B cell (primary cell): ENCODE data around the gene AOAH. TPM values are rescaled to one million over a fixed set of nuclear protein-coding genes. Genes with fewer than 3 reads are reported as not detected.

Source experiments
- ATAC-seq: fragments of 200-7000 bp; cut with Tn5 transposase; one replicate; pipeline ENCODE4 v1.10.0; 2021; ENCODE audit warnings: low read depth, mild to moderate bottlenecking, moderate number of reproducible peaks, moderate library complexity
- CTCF ChIA-PET: fragments of 350-600 bp; sonication (Branson Sonifier 250); formaldehyde crosslinking; loops from one replicate; lab custom pipeline; 2021; ENCODE audit warnings: antibody characterized with exemption, inconsistent platforms; lab: Charles Lee
- POLR2A ChIA-PET: fragments of 350-600 bp; sonication (Branson Sonifier 250); formaldehyde crosslinking; loops from one replicate; lab custom pipeline; 2021; ENCODE audit warnings: antibody characterized with exemption; lab: Charles Lee
- DNase-seq: peaks from one replicate; pipeline ENCODE4 v3.0.0; 2013
- H2AFZ ChIP-seq: 2 replicates; pipeline ENCODE4 v1.6.1; 2012; ENCODE audit warnings: mild to moderate bottlenecking, low read depth, low read length; ENCODE audit not compliant: insufficient read depth, poor library complexity, severe bottlenecking
- H3K27ac ChIP-seq, 2 donors: 1 replicate in 1 of 2; 2 replicates in 1 of 2; pipeline ENCODE4 v1.5.1; 2012 to 2013; ENCODE audit warnings: low read length in 2 of 2, mild to moderate bottlenecking in 2 of 2, moderate library complexity in 1 of 2
- H3K27me3 ChIP-seq, 4 experiments: fragments of 200-600 bp in 1 of 4; sonication (generic) in 1 of 4; replicated peaks in 1 of 4; 1 replicate in 2 of 4; 2 replicates in 2 of 4; pipeline versions ENCODE4 v1.6.1 to v1.7.0; 2013 to 2016; ENCODE audit warnings: low read length in 3 of 4, mild to moderate bottlenecking in 2 of 4, mixed read lengths in 1 of 4, moderate library complexity in 1 of 4; ENCODE audit not compliant: insufficient read depth in 4 of 4, control insufficient read depth in 3 of 4; ENCODE audit errors: control extremely low read depth in 1 of 4
- H3K36me3 ChIP-seq, 2 experiments: replicated peaks in 1 of 2; 1 replicate in 1 of 2; 2 replicates in 1 of 2; pipeline versions ENCODE4 v1.6.1 to v1.7.1; 2013; ENCODE audit warnings: low read length in 1 of 2; ENCODE audit not compliant: insufficient read depth in 2 of 2, control insufficient read depth in 1 of 2; ENCODE audit errors: control extremely low read depth in 1 of 2, extremely low read depth in 1 of 2
- H3K4me1 ChIP-seq, 2 donors: fragments of 200-600 bp in 1 of 2; sonication (generic) in 1 of 2; 1 replicate in 1 of 2; 2 replicates in 1 of 2; pipeline versions ENCODE4 v1.5.1 to v1.6.1; 2013 to 2017; ENCODE audit warnings: low read length in 2 of 2; ENCODE audit not compliant: control insufficient read depth in 2 of 2, insufficient read depth in 2 of 2
- H3K4me2 ChIP-seq: replicated peaks from 2 replicates; pipeline ENCODE3; 2012; ENCODE audit warnings: mild to moderate bottlenecking, low read depth, low read length; ENCODE audit not compliant: poor library complexity, severe bottlenecking
- H3K4me3 ChIP-seq, 5 experiments: fragments of 200-600 bp in 1 of 5; sonication (generic) in 1 of 5; 1 replicate in 3 of 5; 2 replicates in 2 of 5; pipeline versions ENCODE4 v1.5.1 to v1.7.0; 2011 to 2016; ENCODE audit warnings: low read length in 4 of 5, mild to moderate bottlenecking in 4 of 5, low read depth in 2 of 5, control low read depth in 1 of 5, moderate library complexity in 1 of 5; ENCODE audit not compliant: insufficient read depth in 1 of 5; ENCODE audit errors: control extremely low read depth in 1 of 5, extremely low read depth in 1 of 5
- H3K79me2 ChIP-seq: fragments of 200-600 bp; sonication (generic); one replicate; pipeline ENCODE4 v1.6.0; 2016; ENCODE audit warnings: low read length; ENCODE audit not compliant: control insufficient read depth, insufficient read depth
- H3K9ac ChIP-seq: fragments of 200-600 bp; sonication (generic); 2 replicates; pipeline ENCODE4 v1.6.1; 2017; ENCODE audit warnings: mild to moderate bottlenecking, low read length, moderate library complexity
- H3K9me3 ChIP-seq, 3 donors: one replicate each; pipeline versions ENCODE4 v1.6.1 to v1.7.1; 2013; ENCODE audit warnings: low read length in 2 of 3; ENCODE audit not compliant: control insufficient read depth in 2 of 3, insufficient read depth in 1 of 3; ENCODE audit errors: control extremely low read depth in 1 of 3
- H4K20me1 ChIP-seq: 2 replicates; pipeline ENCODE4 v1.6.0; 2012; ENCODE audit warnings: mild to moderate bottlenecking, low read length; ENCODE audit not compliant: insufficient read depth, control insufficient read depth, poor library complexity, severe bottlenecking
- H3K27ac Mint-ChIP-seq: one replicate; pipeline ENCODE4 v1.8.0; 2021; ENCODE audit warnings: mixed read lengths
- H3K27me3 Mint-ChIP-seq: one replicate; pipeline ENCODE4 v1.8.0; 2021; ENCODE audit warnings: mixed read lengths
- H3K4me1 Mint-ChIP-seq: one replicate; pipeline ENCODE4 v1.8.0; 2021; ENCODE audit warnings: mixed read lengths
- H3K4me3 Mint-ChIP-seq: one replicate; pipeline ENCODE4 v1.8.0; 2021; ENCODE audit warnings: mixed read lengths
- H3K9me3 Mint-ChIP-seq: one replicate; pipeline ENCODE4 v1.8.0; 2022; ENCODE audit warnings: mixed read lengths; ENCODE audit not compliant: insufficient read depth
- EZH2 ChIP-seq: IDR thresholded peaks from 2 replicates; pipeline ENCODE4 v1.6.1; 2012; ENCODE audit warnings: borderline replicate concordance, low read depth, mild to moderate bottlenecking, moderate library complexity, low read length; ENCODE audit not compliant: insufficient read depth, poor library complexity, severe bottlenecking
- WGBS: methylation state at CpG from one replicate; pipeline ENCODE4 v1.1.5; 2013; ENCODE audit warnings: missing lambda C conversion rate; ENCODE audit not compliant: insufficient coverage; 5-methylcytosine and 5-hydroxymethylcytosine counted together
- intact Hi-C: fragments of 100-400 bp; cut with micrococcal nuclease; formaldehyde crosslinking; loops from one replicate; pipeline ENCODE4 v1.10.0; 2022
- polyA plus RNA-seq: library from polyadenylated mRNA; depleted of rRNA; stranded (reverse); fragments of >200 nt; gene quantifications from 2 replicates; pipeline ENCODE4 v1.2.3, GENCODE V29; 2012
- total RNA-seq, 2 donors: library from RNA; stranded (reverse); fragments of 120-200 nt in 1 of 2; gene quantifications; 1 replicate in 1 of 2; 2 replicates in 1 of 2; pipeline versions ENCODE4 v1.2.3 to v1.2.4, GENCODE V29; 2013 to 2022
- TF ChIP-seq, protein P1 (sequence below): fragments of 200-600 bp; IDR thresholded peaks from one replicate; pipeline ENCODE4 v1.8.0; 2022; ENCODE audit warnings: antibody characterized with exemption, mild to moderate bottlenecking

Gene AOAH
- total and polyA plus RNA-seq, 2 donors (not counting 1 experiment from before 2014, with no cell fraction given), result 2.6 to 5.0 TPM

GRCh38 chr7:36658335-36659171, 65.7 kb downstream of the AOAH start:
- Histone ChIP-seq H3K4me1 (no peaks in the 10 kb centered on the region), H3K9me3 (no peaks in the 10 kb centered on the region), H3K4me3 (no peak overlapping the region), H3K27me3 (no peaks in the 10 kb centered on the region), H3K27ac (no peak overlapping the region), H4K20me1 (no peaks in the 10 kb centered on the region), H3K4me2 (no peak overlapping the region), H3K79me2 (no peaks in the 10 kb centered on the region), H3K9ac (no peak overlapping the region), H3K36me3 (no peaks in the 10 kb centered on the region), H2AFZ (no peak overlapping the region)
- ChIA-PET CTCF (interaction anchor here (0.5 kb wide), 1 partner anchor 10 kb away, joined by 3 read pairs; no protein-coding TSS in a partner anchor), POLR2A (no interaction called here)
- no peaks in the 10 kb centered on the region for H3K27me3 Mint-ChIP-seq
- H3K4me1 Mint-ChIP-seq, result no peaks in the 10 kb centered on the region
- no CpG with 5 or more reads among the region's 8 CpGs for WGBS
- ATAC-seq (no peak), DNase-seq (no peak)
- no peak overlapping the region for H3K4me3 Mint-ChIP-seq
- TF ChIP-seq, protein P1, sequence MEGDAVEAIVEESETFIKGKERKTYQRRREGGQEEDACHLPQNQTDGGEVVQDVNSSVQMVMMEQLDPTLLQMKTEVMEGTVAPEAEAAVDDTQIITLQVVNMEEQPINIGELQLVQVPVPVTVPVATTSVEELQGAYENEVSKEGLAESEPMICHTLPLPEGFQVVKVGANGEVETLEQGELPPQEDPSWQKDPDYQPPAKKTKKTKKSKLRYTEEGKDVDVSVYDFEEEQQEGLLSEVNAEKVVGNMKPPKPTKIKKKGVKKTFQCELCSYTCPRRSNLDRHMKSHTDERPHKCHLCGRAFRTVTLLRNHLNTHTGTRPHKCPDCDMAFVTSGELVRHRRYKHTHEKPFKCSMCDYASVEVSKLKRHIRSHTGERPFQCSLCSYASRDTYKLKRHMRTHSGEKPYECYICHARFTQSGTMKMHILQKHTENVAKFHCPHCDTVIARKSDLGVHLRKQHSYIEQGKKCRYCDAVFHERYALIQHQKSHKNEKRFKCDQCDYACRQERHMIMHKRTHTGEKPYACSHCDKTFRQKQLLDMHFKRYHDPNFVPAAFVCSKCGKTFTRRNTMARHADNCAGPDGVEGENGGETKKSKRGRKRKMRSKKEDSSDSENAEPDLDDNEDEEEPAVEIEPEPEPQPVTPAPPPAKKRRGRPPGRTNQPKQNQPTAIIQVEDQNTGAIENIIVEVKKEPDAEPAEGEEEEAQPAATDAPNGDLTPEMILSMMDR, result no peak
- no peak for TF ChIP-seq EZH2
- no peak overlapping the region for H3K27ac Mint-ChIP-seq
- intact Hi-C loops, result no loop called here
- no peaks in the 10 kb centered on the region for H3K9me3 Mint-ChIP-seq

DNA sequence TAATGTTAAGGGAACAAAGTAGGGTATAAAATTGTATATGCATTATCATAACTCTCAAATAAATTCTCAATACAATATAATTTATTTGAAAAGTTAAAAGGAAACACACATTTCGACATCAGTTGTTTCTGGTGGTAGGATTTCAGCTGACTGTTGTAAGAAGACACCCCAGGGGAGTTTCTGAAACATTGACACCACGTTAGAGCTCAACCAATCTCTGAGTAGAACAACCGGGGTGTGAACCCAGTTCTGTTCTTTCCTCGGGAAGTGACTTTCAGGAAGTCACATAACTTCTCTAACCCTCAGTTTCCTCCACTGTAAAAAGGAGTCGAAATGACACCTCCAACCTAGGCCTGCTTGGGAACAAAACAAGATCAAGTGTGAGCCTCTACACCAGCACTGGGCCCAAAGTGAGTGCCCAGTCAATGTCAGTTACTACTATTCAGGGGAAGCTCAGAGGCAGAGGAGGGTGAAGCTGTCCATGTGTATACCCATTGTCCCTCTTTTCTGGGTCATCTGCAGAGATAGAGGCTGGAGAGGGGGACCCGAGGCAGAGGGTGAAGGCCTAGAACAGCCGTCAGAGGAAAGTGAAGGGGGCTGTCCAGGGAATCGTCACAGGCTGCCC, 67.1 kb downstream of the AOAH start:
- H3K27me3 ChIP-seq, result no peaks in the 10 kb centered on the region
- intact Hi-C loops, result no loop called here
- Mint-ChIP-seq H3K4me3 (no peak overlapping the region), H3K27me3 (peaks cover 3% of the 10 kb centered on the region), H3K4me1 (no peaks in the 10 kb centered on the region), H3K9me3 (no peaks in the 10 kb centered on the region), H3K27ac (no peak overlapping the region)
- DNase-seq (no peak), ATAC-seq (no peak)
- ChIA-PET POLR2A (no interaction called here), CTCF (no interaction called here)
- no peaks in the 10 kb centered on the region for H3K79me2 ChIP-seq
- H3K4me2 ChIP-seq, result no peak overlapping the region
- H3K4me1 ChIP-seq, result no peaks in the 10 kb centered on the region
- no peaks in the 10 kb centered on the region for H3K9me3 ChIP-seq
- 61% methylated on average over 6 of the region's 8 CpGs for WGBS
- H3K9ac ChIP-seq, result no peak overlapping the region
- no peak for TF ChIP-seq EZH2
- TF ChIP-seq, protein P1, result no peak
- H3K4me3 ChIP-seq, result no peak overlapping the region
- no peak overlapping the region for H3K27ac ChIP-seq
- no peak overlapping the region for H2AFZ ChIP-seq
- no peaks in the 10 kb centered on the region for H3K36me3 ChIP-seq
- no peaks in the 10 kb centered on the region for H4K20me1 ChIP-seq
